G401 (cell line): ENCODE results near the gene ZNF831. TPM values are rescaled to one million over a fixed set of nuclear protein-coding genes. Genes with fewer than 3 reads are reported as not detected.

Experiments
- DNase-seq: peaks from one replicate; pipeline ENCODE4 v3.0.0-alpha.2; 2015; ENCODE audit warnings: low spot score
- in situ Hi-C: cut with HindIII; loops from 2 replicates; pipeline ENCODE4 v1.10.0; 2016; ENCODE audit warnings: low sequenced_read_pairs, mixed read lengths
- total RNA-seq: library from RNA; depleted of rRNA; stranded (reverse); fragments of >200 nt; shearing (Covaris generic); gene quantifications from 2 replicates; pipeline ENCODE4 v1.2.3, GENCODE V29; 2014

ZNF831 gene
- total RNA-seq, 1 experiment from 2014 or later, result not detected

- no peak for DNase-seq
- in situ Hi-C loops, result no loop called here
Measured at GRCh38 chr20:59223750-59224149, 60.1 kb downstream of the ZNF831 start.

GRCh38 chr20:59224236-59224635, 60.6 kb downstream of the ZNF831 start:
- DNase-seq, result no peak
- in situ Hi-C loops, result no loop called here

GRCh38 chr20:59230385-59230784, 66.8 kb downstream of the ZNF831 start:
- in situ Hi-C loops, result no loop called here
- no peak for DNase-seq

GRCh38 chr20:59231124-59231804, 67.6 kb downstream of the ZNF831 start:
- in situ Hi-C loops, result no loop called here
- DNase-seq, result no peak

GRCh38 chr20:59232618-59233017, 69.0 kb downstream of the ZNF831 start:
- DNase-seq, result no peak
- in situ Hi-C loops, result no loop called here

GRCh38 chr20:59235226-59235625, 71.6 kb downstream of the ZNF831 start:
- DNase-seq, result no peak
- in situ Hi-C loops, result no loop called here

GRCh38 chr20:59240006-59240405, 76.4 kb downstream of the ZNF831 start:
- in situ Hi-C loops, result no loop called here
- DNase-seq, result no peak

GRCh38 chr20:59242714-59243626, 79.3 kb downstream of the ZNF831 start:
- in situ Hi-C loops, result no loop called here
- DNase-seq, result no peak

- DNase-seq, result no peak
- in situ Hi-C loops, result no loop called here
Measured at GRCh38 chr20:59246691-59247400, 83.2 kb downstream of the ZNF831 start.

GRCh38 chr20:59247731-59248684, 84.4 kb downstream of the ZNF831 start:
- DNase-seq, result no peak
- in situ Hi-C loops, result no loop called here

- no peak for DNase-seq
- in situ Hi-C loops, result no loop called here
Measured at GRCh38 chr20:59250293-59250692, 86.7 kb downstream of the ZNF831 start.

GRCh38 chr20:59253325-59253724, 89.7 kb downstream of the ZNF831 start:
- DNase-seq, result no peak
- in situ Hi-C loops, result no loop called here

- no peak for DNase-seq
- in situ Hi-C loops, result no loop called here
Measured at GRCh38 chr20:59253779-59254319, 90.2 kb downstream of the ZNF831 start.

GRCh38 chr20:59255256-59255655, 91.6 kb downstream of the ZNF831 start:
- DNase-seq, result no peak
- in situ Hi-C loops, result no loop called here

- in situ Hi-C loops, result no loop called here
Measured at GRCh38 chr20:59258221-59258621, 94.6 kb downstream of the ZNF831 start.

GRCh38 chr20:59259946-59260345, 96.3 kb downstream of the ZNF831 start:
- no peak for DNase-seq
- in situ Hi-C loops, result no loop called here

More at GRCh38 chr20:59258221-59258621, 94.6 kb downstream of the ZNF831 start:
- no peak for DNase-seq

- no peak for DNase-seq
- in situ Hi-C loops, result no loop called here
Measured at GRCh38 chr20:59265298-59265697, 101.7 kb downstream of the ZNF831 start.

- in situ Hi-C loops, result no loop called here
- DNase-seq, result no peak
Measured at GRCh38 chr20:59268870-59269269, 105.2 kb downstream of the ZNF831 start.
